ENCODE measurements around the gene ST3GAL3.

GRCh38 chr1:43693371-43693770 lies 14.0 kb upstream of the ST3GAL3 start:
- TF ChIP-seq CTCF (IDR thresholded peaks at IDR 0.05; ENCODE audit: insufficient read depth, low read length): no peak
- TF ChIP-seq POLR2AphosphoS5 (IDR thresholded peaks at IDR 0.05; ENCODE audit: low read depth): no peak
- no peak for TF ChIP-seq GABPA (IDR thresholded peaks at IDR 0.05; ENCODE audit: low read depth)
- TF ChIP-seq REST (IDR thresholded peaks at IDR 0.05; ENCODE audit: insufficient replicate concordance, low read depth): no peak
- TF ChIP-seq SPI1 (IDR thresholded peaks at IDR 0.05; ENCODE audit: borderline replicate concordance, low read depth): no peak

Measured in HL-60 (cell line).